NOMO-1 treated with dmso at 0.1 percent for 144 hours (cell line): ENCODE measurements around the gene PACSIN1.

Experiments
- DNase-seq: peaks from one replicate; lab custom pipeline; 2025; ENCODE audit not compliant: unreplicated experiment; lab: John Stamatoyannopoulos, UW

PACSIN1 gene

GRCh38 chr6:34578445-34579262 lies 112.8 kb downstream of the PACSIN1 start:
- no peak for DNase-seq

- DNase-seq, result no peak
Measured at GRCh38 chr6:34580707-34581560, 115.1 kb downstream of the PACSIN1 start.

- no peak for DNase-seq
Measured at GRCh38 chr6:34581561-34581920, 115.7 kb downstream of the PACSIN1 start.

GRCh38 chr6:34583461-34583860 lies 117.6 kb downstream of the PACSIN1 start:
- no peak for DNase-seq

- DNase-seq, result no peak
Measured at GRCh38 chr6:34583861-34584604, 118.2 kb downstream of the PACSIN1 start.

GRCh38 chr6:34584694-34585093 lies 118.8 kb downstream of the PACSIN1 start:
- no peak for DNase-seq
